CD4-positive, alpha-beta T cell treated with Interferon alpha-2 for 1 hour (primary cell): ENCODE results near the gene LCA5L.
"Not testable (repeated sequence)": the region's sequence is repeated elsewhere in the genome, so short reads cannot be mapped to it uniquely, and the experiment has no call there.

Experiments used
- DNase-seq, 2 donors: peaks; one replicate each; pipeline ENCODE4 v3.0.0-alpha.2; 2020 to 2022

The LCA5L gene

GRCh38 chr21:39451332-39452206, 6.0 kb upstream of the LCA5L start, which contains the start of gene SH3BGR:
Gene SH3BGR (plus strand): TSS chr21:39451970. CDS start chr21:39452097, 127 bp downstream.
- DNase-seq, result no peak

DNA sequence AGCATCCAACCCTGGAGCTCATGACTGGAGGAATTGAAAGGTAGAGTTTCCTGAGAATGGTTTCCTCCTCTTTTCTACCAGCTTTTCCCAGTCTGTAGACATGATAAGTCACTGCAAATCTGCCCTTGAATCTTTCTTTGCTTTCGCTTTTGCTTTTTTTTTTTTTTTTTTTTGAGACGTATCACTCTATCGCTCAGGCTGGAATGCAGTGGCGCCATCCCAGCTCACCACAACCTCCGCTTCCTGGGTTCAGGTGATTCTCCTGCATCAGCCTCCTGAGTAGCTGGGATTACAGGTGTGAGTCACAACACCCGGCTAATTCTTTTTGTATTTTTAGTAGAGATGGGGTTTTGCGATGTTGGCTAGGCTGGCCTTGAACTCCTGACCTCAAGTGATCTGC, 1.7 kb upstream of the LCA5L start:
- no peak for DNase-seq

DNA sequence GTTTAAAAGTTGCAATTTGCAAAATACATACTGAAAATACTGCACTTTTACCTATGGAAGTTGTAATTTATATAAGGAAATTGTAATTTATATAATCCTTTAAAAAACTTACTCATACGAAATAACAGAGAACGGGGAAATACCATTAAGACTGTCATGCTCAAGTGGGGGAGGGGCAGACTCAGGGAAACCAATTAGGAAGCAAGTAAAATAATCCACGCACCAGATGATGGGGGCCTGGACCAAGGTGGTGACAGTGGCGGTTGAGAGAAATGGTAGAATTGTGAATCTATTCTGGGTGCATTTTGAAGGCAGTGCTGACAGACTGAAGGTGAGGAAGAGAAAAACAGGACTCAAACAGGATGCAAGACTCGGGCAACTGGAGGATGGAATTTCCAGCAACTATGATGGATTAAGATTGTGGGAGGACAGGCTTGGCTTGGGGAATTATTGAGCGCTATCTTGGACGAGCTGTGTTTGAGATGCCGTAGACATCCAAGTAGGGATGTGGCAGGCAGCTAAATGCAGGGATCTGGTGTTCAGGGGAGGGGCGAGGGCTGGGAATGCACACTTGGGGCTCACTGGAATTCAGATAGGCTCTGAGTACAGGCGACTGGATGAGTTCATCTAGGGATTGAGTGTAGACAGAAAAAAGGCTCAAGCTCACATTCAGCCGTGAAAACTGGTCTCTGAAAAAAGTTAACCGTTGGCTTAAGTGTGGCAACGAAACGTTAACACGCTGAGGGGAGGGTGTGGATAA, 977 bp downstream of the LCA5L start:
- no peak for DNase-seq

- peak; percentile 39 to 57 for DNase-seq
Observed at GRCh38 chr21:39441502-39442475, 3.8 kb downstream of the LCA5L start.

DNA sequence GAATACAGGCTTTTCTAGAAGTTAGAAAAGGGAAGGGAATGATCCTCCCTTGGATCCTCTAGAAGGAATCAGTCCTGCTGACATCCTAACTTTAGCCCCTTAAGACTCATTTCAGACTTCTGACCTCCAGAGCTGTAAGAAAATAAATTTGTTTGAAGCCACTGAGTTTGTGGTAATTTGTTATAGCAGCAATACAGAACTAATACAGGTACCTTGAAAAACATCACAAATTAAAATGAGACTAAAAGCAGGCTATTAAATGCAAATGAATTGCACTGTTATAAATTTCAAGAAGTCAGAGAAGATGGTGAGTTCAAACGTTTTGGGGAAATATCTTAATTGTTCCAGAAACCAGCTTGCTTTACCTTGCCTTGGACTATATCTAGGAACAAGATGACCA, 6.3 kb downstream of the LCA5L start:
- no peak for DNase-seq

DNA sequence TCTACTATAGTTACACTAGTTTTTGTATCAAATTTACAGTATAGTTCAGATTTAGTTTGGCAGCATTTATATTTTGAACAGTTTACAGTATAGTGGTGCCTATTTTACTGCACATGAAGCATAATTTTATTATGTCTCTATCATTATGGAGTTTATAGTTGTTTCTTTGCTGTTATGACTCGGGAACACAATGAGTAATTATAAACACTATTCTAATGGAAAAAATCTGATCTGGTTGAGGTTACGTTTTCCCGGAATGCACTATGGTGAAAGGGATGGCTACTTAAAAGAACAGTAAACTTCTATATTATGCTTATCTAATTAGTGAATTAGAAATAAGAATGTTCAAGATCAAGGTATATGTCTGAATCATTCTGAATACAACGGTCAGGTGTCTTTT, 10.6 kb downstream of the LCA5L start:
- DNase-seq, result no peak

DNA sequence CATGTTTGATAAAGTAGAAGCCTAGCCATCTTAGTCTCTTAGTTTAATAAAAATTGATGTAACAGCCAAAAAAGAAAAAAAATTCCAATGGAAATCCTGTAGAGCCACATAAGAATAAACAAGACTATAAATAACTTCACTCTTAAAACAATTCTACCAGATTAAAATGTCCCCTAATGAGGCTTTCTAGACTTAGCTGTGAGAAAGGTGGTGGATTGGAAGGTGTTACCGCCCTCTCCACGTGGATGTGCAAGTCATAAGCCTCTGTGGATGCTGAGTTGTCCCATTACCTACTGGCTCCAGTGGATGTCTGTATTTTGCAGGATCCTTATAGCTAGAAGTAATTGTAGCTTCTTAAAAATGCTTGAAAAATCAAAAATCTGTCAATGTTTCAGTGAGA, 14.6 kb downstream of the LCA5L start:
- no peak for DNase-seq

GRCh38 chr21:39430457-39430856, 15.1 kb downstream of the LCA5L start:
- no peak for DNase-seq

DNA sequence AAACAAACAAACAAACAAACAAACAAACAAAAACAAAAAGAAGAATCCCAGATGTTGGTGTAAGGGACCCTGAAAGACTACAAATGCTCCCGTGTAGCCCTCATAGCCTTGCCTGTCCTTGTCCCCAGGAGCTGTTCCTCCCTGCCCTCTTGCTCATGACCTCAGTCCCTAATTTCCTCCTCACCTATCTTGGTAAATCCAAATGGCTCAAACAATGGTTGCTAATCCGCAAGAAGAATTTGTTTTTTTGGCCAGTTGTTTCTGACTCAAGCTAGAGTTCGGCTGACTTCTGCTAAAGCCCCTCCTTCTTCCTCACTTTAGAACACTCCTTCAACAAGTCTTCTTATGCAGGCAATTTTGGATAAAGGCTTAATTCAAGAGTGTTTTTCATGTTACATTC, 15.6 kb downstream of the LCA5L start:
- DNase-seq, result no peak

DNA sequence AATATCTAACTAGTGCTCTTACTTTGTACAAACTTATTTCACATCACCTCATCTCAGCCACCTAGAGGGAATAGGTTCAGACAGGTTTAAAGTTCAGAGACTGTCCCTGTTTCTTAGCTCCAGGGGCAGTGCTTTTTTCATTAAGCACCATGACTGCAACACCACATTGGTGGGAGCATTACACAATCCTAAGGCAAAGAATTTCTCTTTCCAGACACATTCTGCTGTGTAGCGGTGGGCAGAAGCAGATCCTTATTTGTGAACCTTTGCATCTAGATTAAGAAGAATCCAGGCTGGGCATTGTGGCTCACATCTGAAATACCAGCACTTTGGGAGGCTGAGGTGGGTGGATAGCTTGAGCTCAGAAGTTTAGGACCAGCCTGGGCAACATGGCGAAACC, 16.1 kb downstream of the LCA5L start:
- DNase-seq, result no peak

- DNase-seq, result no peak
Observed at GRCh38 chr21:39422527-39423241, 22.9 kb downstream of the LCA5L start.

- DNase-seq, result not testable (repeated sequence)
Observed at GRCh38 chr21:39419204-39419603, 26.4 kb downstream of the LCA5L start.

DNA sequence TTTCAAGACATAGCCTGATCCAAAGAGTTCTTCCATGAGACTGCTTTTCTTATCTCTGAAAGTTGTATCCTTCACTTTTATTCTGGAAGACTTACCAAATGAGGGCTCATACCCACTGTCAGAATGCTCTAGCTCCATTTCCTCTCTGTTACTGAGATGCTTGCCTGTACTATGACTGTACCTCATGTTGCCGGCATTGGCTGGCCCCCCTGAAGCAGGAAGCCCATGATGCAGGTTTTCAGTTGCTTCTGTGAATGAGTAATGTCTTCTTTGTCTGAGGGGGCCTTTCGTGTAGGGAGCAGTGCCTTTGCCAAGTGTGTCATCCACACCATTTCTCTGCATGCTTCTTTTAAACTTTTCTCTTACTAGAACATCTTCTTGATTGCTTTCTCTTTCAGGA, 39.5 kb downstream of the LCA5L start:
- no peak for DNase-seq

GRCh38 chr21:39400173-39400572, 45.4 kb downstream of the LCA5L start:
- DNase-seq, result no peak

- no peak for DNase-seq
Observed at GRCh38 chr21:39397646-39398385, 47.8 kb downstream of the LCA5L start.

GRCh38 chr21:39392981-39393380, 52.6 kb downstream of the LCA5L start:
- DNase-seq, result no peak

- no peak for DNase-seq
Observed at GRCh38 chr21:39390212-39390765, 55.3 kb downstream of the LCA5L start.

- DNase-seq, result no peak
Observed at GRCh38 chr21:39388811-39389155, 56.8 kb downstream of the LCA5L start.

GRCh38 chr21:39388038-39388810, 57.4 kb downstream of the LCA5L start:
- DNase-seq, result peak; percentile 83 to 87

GRCh38 chr21:39387461-39388037, 58.0 kb downstream of the LCA5L start:
- DNase-seq, result peak; percentile 90 to 94
